HepG2 (cell line): ENCODE results near the gene TTLL10. TPM values are rescaled to one million over a fixed set of nuclear protein-coding genes. Genes with fewer than 3 reads are reported as not detected.

Source experiments
- ELF1 ChIP-seq: sonication (generic); formaldehyde crosslinking; IDR thresholded peaks from 2 replicates; pipeline ENCODE4 v1.4.0; 2020; ENCODE audit warnings: missing genetic modification reagents
- EP300 ChIP-seq, 3 experiments: sonication (generic) in 1 of 3; formaldehyde crosslinking in 1 of 3; IDR thresholded peaks; 2 replicates each; pipeline versions ENCODE4 v1.5.1 to v1.6.1; 2011 to 2020; ENCODE audit warnings: low read depth in 2 of 3, low read length in 2 of 3, borderline replicate concordance in 1 of 3, improper control_type of control experiment in 1 of 3, mild to moderate bottlenecking in 1 of 3, missing genetic modification reagents in 1 of 3, moderate library complexity in 1 of 3
- HNRNPK ChIP-seq: fragments of 200-400 bp; formaldehyde crosslinking; IDR thresholded peaks from 2 replicates; pipeline ENCODE4 v1.6.1; 2018; ENCODE audit warnings: low read length, low read depth, moderate library complexity, mild to moderate bottlenecking; ENCODE audit not compliant: poor library complexity, severe bottlenecking
- KDM6A ChIP-seq: IDR thresholded peaks from 2 replicates; pipeline ENCODE4 v1.6.1; 2016; ENCODE audit warnings: low read depth
- PITX1 ChIP-seq: sonication (generic); formaldehyde crosslinking; IDR thresholded peaks from 2 replicates; pipeline ENCODE4 v1.5.1; 2020; ENCODE audit warnings: mild to moderate bottlenecking, missing genetic modification reagents
- PLRG1 ChIP-seq: fragments of 450-650 bp; conservative IDR thresholded peaks from 2 replicates; pipeline ENCODE4 v1.6.1; 2016
- RXRA ChIP-seq: sonication (generic); formaldehyde crosslinking; IDR thresholded peaks from 2 replicates; pipeline ENCODE4 v1.5.1; 2020; ENCODE audit warnings: missing genetic modification reagents
- SOX13 ChIP-seq, 3 experiments: fragments of 450-650 bp in 1 of 3; sonication (generic) in 1 of 3; formaldehyde crosslinking in 1 of 3; IDR thresholded peaks in 2 of 3; conservative IDR thresholded peaks in 1 of 3; 2 replicates each; pipeline versions ENCODE4 v1.5.0 to v1.6.1; 2016 to 2020; ENCODE audit warnings: antibody characterized with exemption in 1 of 3, mild to moderate bottlenecking in 1 of 3, missing compliant biosample characterization in 1 of 3, missing genetic modification reagents in 1 of 3, moderate library complexity in 1 of 3
- SRSF9 ChIP-seq: fragments of 200-400 bp; formaldehyde crosslinking; IDR thresholded peaks from 2 replicates; pipeline ENCODE4 v1.6.1; 2018; ENCODE audit warnings: borderline replicate concordance, mild to moderate bottlenecking, low read depth, low read length; ENCODE audit not compliant: insufficient read depth, poor library complexity, severe bottlenecking
- TAF15 ChIP-seq: fragments of 200-400 bp; formaldehyde crosslinking; IDR thresholded peaks from one replicate; pipeline ENCODE4 v1.6.1; 2018; ENCODE audit warnings: mild to moderate bottlenecking, low read depth, low read length; ENCODE audit not compliant: poor library complexity, severe bottlenecking
- TP53 ChIP-seq: sonication (generic); formaldehyde crosslinking; conservative IDR thresholded peaks from 2 replicates; pipeline ENCODE4 v1.4.0; 2020; ENCODE audit warnings: missing genetic modification reagents
- U2AF1 ChIP-seq: fragments of 200-400 bp; formaldehyde crosslinking; optimal IDR thresholded peaks from 2 replicates; pipeline ENCODE3; 2017; ENCODE audit warnings: mild to moderate bottlenecking, low read depth, low read length
- ZBTB38 ChIP-seq: sonication (generic); formaldehyde crosslinking; IDR thresholded peaks from 2 replicates; pipeline ENCODE4 v1.5.1; 2020; ENCODE audit warnings: mild to moderate bottlenecking, missing genetic modification reagents
- ZBTB7A ChIP-seq: sonication (generic); formaldehyde crosslinking; IDR thresholded peaks from 2 replicates; pipeline ENCODE4 v1.8.0; 2022; ENCODE audit warnings: mild to moderate bottlenecking, missing genetic modification reagents
- ZEB1 ChIP-seq: IDR thresholded peaks from 2 replicates; pipeline ENCODE4 v1.6.1; 2012; ENCODE audit warnings: mild to moderate bottlenecking, low read depth, inconsistent platforms; ENCODE audit not compliant: insufficient replicate concordance
- polyA plus RNA-seq, 8 experiments: library from polyadenylated mRNA; depleted of rRNA in 3 of 8; stranded (reverse) in 7 of 8; unstranded in 1 of 8; fragments of >200 nt; fragmentation: Illumina TruSeq in 4 of 8; extraction: Trizol in 4 of 8; gene quantifications; 2 replicates each; pipeline versions ENCODE4 v1.2.1 to v1.2.3, GENCODE V29; 2011 to 2016; ENCODE audit warnings: low read depth in 4 of 8, missing spikeins in 1 of 8, mixed read lengths in 1 of 8; ENCODE audit not compliant: insufficient read depth in 1 of 8
- total RNA-seq, 5 experiments: library from RNA; depleted of rRNA; stranded (reverse); fragments of >200 nt; fragmentation: Illumina TruSeq; extraction: Trizol; gene quantifications; 2 replicates each; pipeline ENCODE4 v1.2.3, GENCODE V29; 2016; ENCODE audit warnings: low read depth in 1 of 5
- TF ChIP-seq, protein P1 (sequence below): sonication (generic); formaldehyde crosslinking; IDR thresholded peaks from 2 replicates; pipeline ENCODE4 v1.5.1; 2020; ENCODE audit warnings: mild to moderate bottlenecking, moderate library complexity, missing genetic modification reagents
- TF ChIP-seq, protein P2 (sequence below): IDR thresholded peaks from 2 replicates; pipeline ENCODE4 v1.6.1; 2016; ENCODE audit warnings: missing genetic modification reagents, missing compliant biosample characterization
- TF ChIP-seq, protein P3 (sequence below): IDR thresholded peaks from 2 replicates; pipeline ENCODE4 v1.6.1; 2016; ENCODE audit warnings: mild to moderate bottlenecking, missing biosample characterization, missing genetic modification reagents
- TF ChIP-seq, protein P4 (sequence below): sonication (generic); formaldehyde crosslinking; IDR thresholded peaks from 2 replicates; pipeline ENCODE4 v1.4.0; 2020; ENCODE audit warnings: missing genetic modification reagents, mild to moderate bottlenecking, borderline replicate concordance
- TF ChIP-seq, protein P5 (sequence below): sonication (generic); formaldehyde crosslinking; IDR thresholded peaks from 2 replicates; pipeline ENCODE4 v1.5.0; 2020; ENCODE audit warnings: missing genetic modification reagents, mild to moderate bottlenecking, borderline replicate concordance

TTLL10 gene
- total and polyA plus RNA-seq, 2 of the 13 experiments (the other 11 are each of a cell fraction or from before 2014, with no cell fraction given) = not detected

DNA sequence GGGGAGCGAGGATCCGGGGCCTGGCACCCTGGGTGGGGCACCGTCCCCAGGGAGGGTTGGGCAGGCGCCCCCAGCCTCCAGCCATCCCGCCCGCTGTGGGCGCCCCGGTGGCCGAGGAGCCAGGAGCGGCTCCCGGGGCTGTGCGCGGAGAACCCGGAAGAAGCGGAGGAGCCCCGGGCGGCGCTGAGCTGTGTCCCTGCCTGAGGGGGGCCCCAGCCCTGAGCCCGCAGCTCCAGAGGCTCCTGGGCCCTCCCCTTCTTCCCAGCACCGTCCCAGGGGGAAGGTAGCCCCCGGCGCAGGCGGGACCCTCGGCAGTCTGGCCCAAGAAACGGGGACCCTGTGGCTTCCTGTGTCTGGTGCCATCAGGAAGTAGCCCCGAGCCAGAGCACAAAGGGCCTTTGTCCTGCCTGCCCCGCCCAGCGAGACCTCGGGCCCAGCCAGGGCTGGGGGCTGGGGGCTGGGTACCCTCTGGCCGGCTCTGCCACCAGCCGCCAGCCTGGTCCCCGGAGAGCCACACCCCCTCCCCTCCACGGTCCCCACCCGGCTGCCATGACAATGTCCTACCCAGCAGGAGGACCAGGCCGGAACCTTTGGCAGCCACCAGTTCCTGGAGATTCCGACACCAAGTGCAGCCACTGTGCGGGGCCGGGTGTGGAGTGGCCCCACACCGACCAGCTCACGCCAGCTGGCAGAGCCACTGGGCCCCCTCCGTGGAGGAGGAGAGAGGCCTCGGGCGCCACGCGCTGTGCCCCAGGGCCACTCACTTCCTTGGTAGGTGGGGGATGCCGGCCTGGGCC is 15.6 kb upstream of the TTLL10 start (continued):
- TF ChIP-seq, protein P1, sequence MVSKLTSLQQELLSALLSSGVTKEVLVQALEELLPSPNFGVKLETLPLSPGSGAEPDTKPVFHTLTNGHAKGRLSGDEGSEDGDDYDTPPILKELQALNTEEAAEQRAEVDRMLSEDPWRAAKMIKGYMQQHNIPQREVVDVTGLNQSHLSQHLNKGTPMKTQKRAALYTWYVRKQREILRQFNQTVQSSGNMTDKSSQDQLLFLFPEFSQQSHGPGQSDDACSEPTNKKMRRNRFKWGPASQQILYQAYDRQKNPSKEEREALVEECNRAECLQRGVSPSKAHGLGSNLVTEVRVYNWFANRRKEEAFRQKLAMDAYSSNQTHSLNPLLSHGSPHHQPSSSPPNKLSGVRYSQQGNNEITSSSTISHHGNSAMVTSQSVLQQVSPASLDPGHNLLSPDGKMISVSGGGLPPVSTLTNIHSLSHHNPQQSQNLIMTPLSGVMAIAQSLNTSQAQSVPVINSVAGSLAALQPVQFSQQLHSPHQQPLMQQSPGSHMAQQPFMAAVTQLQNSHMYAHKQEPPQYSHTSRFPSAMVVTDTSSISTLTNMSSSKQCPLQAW (CRISPR knock-in tag) = no peak
- TF ChIP-seq ELF1 (CRISPR knock-in tag) (peak; percentile 85), ZBTB7A (CRISPR knock-in tag) (peak; percentile 66; the same call in 1 of the 2 replicates), ZBTB38 (CRISPR knock-in tag) (peak; percentile 55; the same call in 1 of the 2 replicates), U2AF1 (no peak), RXRA (CRISPR knock-in tag) (peak; percentile 15; the same call in 1 of the 2 replicates), TAF15 (peak; percentile 14), PLRG1 (no peak), PITX1 (CRISPR knock-in tag) (0 out of 2 replicates have a peak, but pooled peaks have one; percentile 44), ZEB1 (no peak), EP300 (IDR thresholded peaks at IDR 0.05; ENCODE audit: low read depth in 2 of 2, low read length in 2 of 2) (peak in 1 of 2 experiments; percentile 29; a peak in 1 of 4 replicates), EP300 (CRISPR knock-in tag; IDR thresholded peaks at IDR 0.05; ENCODE audit: borderline replicate concordance) (no peak; the same call in 1 of the 2 replicates), TP53 (no peak), SOX13 (IDR thresholded peaks at IDR 0.05) (no peak), SOX13 (CRISPR knock-in tag; conservative IDR thresholded peaks at IDR 0.05 in 1 of 2, IDR thresholded peaks at IDR 0.05 in 1 of 2) (peak in 1 of 2 experiments; percentile 74; a peak in 2 of 4 replicates), KDM6A (CRISPR knock-in tag) (no peak), SRSF9 (no peak), HNRNPK (peak; percentile 29)
- TF ChIP-seq, protein P2, sequence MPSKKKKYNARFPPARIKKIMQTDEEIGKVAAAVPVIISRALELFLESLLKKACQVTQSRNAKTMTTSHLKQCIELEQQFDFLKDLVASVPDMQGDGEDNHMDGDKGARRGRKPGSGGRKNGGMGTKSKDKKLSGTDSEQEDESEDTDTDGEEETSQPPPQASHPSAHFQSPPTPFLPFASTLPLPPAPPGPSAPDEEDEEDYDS = no peak
- TF ChIP-seq, protein P3, sequence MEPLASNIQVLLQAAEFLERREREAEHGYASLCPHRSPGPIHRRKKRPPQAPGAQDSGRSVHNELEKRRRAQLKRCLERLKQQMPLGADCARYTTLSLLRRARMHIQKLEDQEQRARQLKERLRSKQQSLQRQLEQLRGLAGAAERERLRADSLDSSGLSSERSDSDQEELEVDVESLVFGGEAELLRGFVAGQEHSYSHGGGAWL = no peak
- TF ChIP-seq, protein P4, sequence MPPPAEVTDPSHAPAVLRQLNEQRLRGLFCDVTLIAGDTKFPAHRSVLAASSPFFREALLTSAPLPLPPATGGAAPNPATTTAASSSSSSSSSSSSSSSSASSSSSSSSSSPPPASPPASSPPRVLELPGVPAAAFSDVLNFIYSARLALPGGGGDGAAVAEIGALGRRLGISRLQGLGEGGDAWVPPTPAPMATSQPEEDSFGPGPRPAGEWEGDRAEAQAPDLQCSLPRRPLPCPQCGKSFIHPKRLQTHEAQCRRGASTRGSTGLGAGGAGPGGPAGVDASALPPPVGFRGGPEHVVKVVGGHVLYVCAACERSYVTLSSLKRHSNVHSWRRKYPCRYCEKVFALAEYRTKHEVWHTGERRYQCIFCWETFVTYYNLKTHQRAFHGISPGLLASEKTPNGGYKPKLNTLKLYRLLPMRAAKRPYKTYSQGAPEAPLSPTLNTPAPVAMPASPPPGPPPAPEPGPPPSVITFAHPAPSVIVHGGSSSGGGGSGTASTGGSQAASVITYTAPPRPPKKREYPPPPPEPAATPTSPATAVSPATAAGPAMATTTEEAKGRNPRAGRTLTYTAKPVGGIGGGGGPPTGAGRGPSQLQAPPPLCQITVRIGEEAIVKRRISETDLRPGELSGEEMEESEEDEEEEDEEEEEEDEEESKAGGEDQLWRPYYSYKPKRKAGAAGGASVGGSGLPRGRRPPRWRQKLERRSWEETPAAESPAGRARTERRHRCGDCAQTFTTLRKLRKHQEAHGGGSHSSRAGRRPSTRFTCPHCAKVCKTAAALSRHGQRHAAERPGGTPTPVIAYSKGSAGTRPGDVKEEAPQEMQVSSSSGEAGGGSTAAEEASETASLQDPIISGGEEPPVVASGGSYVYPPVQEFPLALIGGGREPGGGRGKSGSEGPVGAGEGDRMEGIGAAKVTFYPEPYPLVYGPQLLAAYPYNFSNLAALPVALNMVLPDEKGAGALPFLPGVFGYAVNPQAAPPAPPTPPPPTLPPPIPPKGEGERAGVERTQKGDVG (CRISPR knock-in tag) = 0 out of 2 replicates have a peak, but pooled peaks have one; percentile 54
- TF ChIP-seq, protein P5, sequence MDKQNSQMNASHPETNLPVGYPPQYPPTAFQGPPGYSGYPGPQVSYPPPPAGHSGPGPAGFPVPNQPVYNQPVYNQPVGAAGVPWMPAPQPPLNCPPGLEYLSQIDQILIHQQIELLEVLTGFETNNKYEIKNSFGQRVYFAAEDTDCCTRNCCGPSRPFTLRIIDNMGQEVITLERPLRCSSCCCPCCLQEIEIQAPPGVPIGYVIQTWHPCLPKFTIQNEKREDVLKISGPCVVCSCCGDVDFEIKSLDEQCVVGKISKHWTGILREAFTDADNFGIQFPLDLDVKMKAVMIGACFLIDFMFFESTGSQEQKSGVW = no peak
